Measurements from ENCODE around the gene RAB11B.

DNA sequence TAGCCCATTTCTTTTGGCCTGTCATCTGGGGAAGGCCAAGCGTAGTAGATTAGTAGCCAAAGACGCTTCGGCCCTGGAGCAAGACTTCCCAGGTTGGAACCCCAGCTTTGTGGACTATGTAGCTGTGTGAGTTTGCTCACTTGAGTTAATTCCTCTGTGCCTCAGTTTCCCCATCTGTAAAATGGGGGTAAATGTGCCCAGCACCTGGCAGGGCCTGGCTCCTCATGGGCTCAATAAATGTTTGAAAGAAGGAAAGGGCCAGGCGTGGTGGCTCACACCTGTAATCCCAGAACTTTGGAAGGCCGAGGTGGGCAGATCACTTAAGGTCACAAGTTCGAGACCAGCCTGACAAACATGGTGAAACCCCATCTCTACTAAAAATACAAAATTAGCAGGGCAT, 39.7 kb downstream of the RAB11B start:
- TF ChIP-seq, protein P1, sequence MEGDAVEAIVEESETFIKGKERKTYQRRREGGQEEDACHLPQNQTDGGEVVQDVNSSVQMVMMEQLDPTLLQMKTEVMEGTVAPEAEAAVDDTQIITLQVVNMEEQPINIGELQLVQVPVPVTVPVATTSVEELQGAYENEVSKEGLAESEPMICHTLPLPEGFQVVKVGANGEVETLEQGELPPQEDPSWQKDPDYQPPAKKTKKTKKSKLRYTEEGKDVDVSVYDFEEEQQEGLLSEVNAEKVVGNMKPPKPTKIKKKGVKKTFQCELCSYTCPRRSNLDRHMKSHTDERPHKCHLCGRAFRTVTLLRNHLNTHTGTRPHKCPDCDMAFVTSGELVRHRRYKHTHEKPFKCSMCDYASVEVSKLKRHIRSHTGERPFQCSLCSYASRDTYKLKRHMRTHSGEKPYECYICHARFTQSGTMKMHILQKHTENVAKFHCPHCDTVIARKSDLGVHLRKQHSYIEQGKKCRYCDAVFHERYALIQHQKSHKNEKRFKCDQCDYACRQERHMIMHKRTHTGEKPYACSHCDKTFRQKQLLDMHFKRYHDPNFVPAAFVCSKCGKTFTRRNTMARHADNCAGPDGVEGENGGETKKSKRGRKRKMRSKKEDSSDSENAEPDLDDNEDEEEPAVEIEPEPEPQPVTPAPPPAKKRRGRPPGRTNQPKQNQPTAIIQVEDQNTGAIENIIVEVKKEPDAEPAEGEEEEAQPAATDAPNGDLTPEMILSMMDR (IDR thresholded peaks at IDR 0.05), result no peak
- no peak for TF ChIP-seq POLR2A (IDR thresholded peaks at IDR 0.05)
- no peak for TF ChIP-seq EP300 (IDR thresholded peaks at IDR 0.05; ENCODE audit: low read depth)

All from transverse colon (tissue), 3 donors.